ENCODE results near the gene SLIT3. TPM values are rescaled to one million over a fixed set of nuclear protein-coding genes. Genes with fewer than 3 reads are reported as not detected.

SLIT3 gene
- total RNA-seq, 1 donor from 2014 or later: 31.8 TPM

- Mint-ChIP-seq H3K27ac (ENCODE audit: unreplicated experiment) (peak overlapping the region; percentile 69), H3K36me3 (ENCODE audit: unreplicated experiment) (peaks cover 2% of the 10 kb centered on the region), H3K4me1 (ENCODE audit: unreplicated experiment) (peaks cover 53% of the 10 kb centered on the region), H3K9me3 (ENCODE audit: unreplicated experiment) (peaks cover 12% of the 10 kb centered on the region), H3K27me3 (ENCODE audit: unreplicated experiment) (no peaks in the 10 kb centered on the region), H3K4me3 (ENCODE audit: unreplicated experiment) (no peak overlapping the region)
- TF ChIP-seq, protein P1, sequence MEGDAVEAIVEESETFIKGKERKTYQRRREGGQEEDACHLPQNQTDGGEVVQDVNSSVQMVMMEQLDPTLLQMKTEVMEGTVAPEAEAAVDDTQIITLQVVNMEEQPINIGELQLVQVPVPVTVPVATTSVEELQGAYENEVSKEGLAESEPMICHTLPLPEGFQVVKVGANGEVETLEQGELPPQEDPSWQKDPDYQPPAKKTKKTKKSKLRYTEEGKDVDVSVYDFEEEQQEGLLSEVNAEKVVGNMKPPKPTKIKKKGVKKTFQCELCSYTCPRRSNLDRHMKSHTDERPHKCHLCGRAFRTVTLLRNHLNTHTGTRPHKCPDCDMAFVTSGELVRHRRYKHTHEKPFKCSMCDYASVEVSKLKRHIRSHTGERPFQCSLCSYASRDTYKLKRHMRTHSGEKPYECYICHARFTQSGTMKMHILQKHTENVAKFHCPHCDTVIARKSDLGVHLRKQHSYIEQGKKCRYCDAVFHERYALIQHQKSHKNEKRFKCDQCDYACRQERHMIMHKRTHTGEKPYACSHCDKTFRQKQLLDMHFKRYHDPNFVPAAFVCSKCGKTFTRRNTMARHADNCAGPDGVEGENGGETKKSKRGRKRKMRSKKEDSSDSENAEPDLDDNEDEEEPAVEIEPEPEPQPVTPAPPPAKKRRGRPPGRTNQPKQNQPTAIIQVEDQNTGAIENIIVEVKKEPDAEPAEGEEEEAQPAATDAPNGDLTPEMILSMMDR (IDR thresholded peaks at IDR 0.05): no peak
- DNase-seq (ENCODE audit: extremely low spot score, unreplicated experiment): no peak
These were observed 206.1 kb downstream of the SLIT3 start for GRCh38 chr5:169094586-169095409.

GRCh38 chr5:169091396-169091980 lies 209.5 kb downstream of the SLIT3 start:
- no peaks in the 10 kb centered on the region for H3K27me3 Mint-ChIP-seq (ENCODE audit: unreplicated experiment)
- peaks cover 2% of the 10 kb centered on the region for H3K36me3 Mint-ChIP-seq (ENCODE audit: unreplicated experiment)
- peaks cover 12% of the 10 kb centered on the region for H3K9me3 Mint-ChIP-seq (ENCODE audit: unreplicated experiment)
- H3K27ac Mint-ChIP-seq (ENCODE audit: unreplicated experiment): no peak overlapping the region
- no peak for DNase-seq (ENCODE audit: extremely low spot score, unreplicated experiment)
- no peak overlapping the region for H3K4me3 Mint-ChIP-seq (ENCODE audit: unreplicated experiment)
- TF ChIP-seq, protein P1 (IDR thresholded peaks at IDR 0.05): no peak
- H3K4me1 Mint-ChIP-seq (ENCODE audit: unreplicated experiment): peaks cover 19% of the 10 kb centered on the region

- H3K9me3 Mint-ChIP-seq (ENCODE audit: unreplicated experiment): peaks cover 12% of the 10 kb centered on the region
- peaks cover 2% of the 10 kb centered on the region for H3K36me3 Mint-ChIP-seq (ENCODE audit: unreplicated experiment)
- H3K27ac Mint-ChIP-seq (ENCODE audit: unreplicated experiment): no peak overlapping the region
- TF ChIP-seq, protein P1 (IDR thresholded peaks at IDR 0.05): peak; percentile 13
- no peaks in the 10 kb centered on the region for H3K4me1 Mint-ChIP-seq (ENCODE audit: unreplicated experiment)
- no peak for DNase-seq (ENCODE audit: extremely low spot score, unreplicated experiment)
- no peak overlapping the region for H3K4me3 Mint-ChIP-seq (ENCODE audit: unreplicated experiment)
- no peaks in the 10 kb centered on the region for H3K27me3 Mint-ChIP-seq (ENCODE audit: unreplicated experiment)
These were observed 211.6 kb downstream of the SLIT3 start for GRCh38 chr5:169089343-169089742.

DNA sequence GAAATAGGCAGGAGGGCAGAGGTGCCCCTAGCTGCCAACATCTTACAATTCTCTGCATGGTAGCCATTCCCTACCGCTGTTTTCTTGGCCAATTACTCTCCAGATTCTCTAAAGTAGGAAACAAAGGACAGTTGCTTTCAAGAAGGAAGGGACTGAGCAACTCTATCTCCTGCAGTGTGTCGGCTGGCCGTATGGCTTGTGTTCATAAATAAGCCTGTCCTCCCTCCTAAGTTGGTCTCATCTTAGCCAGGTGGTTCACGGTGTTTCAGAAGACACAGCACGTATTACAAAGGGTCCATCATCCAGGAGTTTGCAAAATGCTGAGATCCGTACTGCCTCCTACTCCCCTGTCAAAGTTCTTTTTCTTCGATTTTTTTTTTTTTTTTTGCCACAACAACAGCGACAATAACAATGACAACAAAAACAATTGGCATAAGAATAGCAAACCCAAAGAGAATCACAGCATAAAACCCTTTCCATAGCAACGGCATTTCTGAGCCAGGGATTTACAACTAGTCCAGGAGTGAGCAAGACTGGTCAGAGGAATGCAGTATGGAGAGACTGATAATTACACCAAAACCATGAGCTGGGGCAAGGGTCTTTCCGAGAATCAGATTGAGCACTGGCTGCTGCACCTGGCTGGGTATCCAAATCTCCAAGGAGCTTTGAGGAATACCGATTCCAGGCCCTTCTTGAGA lies 212.8 kb downstream of the SLIT3 start:
- Mint-ChIP-seq H3K27me3 (ENCODE audit: unreplicated experiment) (no peaks in the 10 kb centered on the region), H3K4me1 (ENCODE audit: unreplicated experiment) (peaks cover 3% of the 10 kb centered on the region), H3K27ac (ENCODE audit: unreplicated experiment) (no peak overlapping the region), H3K9me3 (ENCODE audit: unreplicated experiment) (peaks cover 12% of the 10 kb centered on the region), H3K36me3 (ENCODE audit: unreplicated experiment) (peaks cover 2% of the 10 kb centered on the region), H3K4me3 (ENCODE audit: unreplicated experiment) (no peak overlapping the region)
- TF ChIP-seq, protein P1 (IDR thresholded peaks at IDR 0.05): no peak
- no peak for DNase-seq (ENCODE audit: extremely low spot score, unreplicated experiment)

DNA sequence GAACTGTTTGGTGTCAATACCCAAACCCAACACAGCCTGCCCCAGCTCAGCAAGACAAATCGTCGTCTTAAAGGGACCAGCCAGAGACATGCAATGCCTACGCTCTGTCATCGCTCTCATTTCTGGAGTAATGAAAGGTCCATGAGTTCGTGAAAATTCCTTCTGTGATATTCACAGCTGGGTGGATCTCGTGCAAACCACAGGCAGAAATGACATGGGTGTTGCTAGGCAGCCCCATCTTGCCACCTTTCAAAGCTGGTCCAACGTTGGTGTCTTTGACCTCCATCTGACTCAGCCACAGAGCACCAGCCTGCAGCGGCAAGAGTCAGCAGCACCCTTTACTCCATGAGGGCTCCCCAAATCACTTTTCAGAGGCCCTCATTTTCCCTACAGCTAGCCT lies 215.3 kb downstream of the SLIT3 start:
- H3K9me3 Mint-ChIP-seq (ENCODE audit: unreplicated experiment): peaks cover 9% of the 10 kb centered on the region
- DNase-seq (ENCODE audit: extremely low spot score, unreplicated experiment): no peak

More for the DNA sequence above, 215.3 kb downstream of the SLIT3 start:
- TF ChIP-seq, protein P1 (IDR thresholded peaks at IDR 0.05): no peak
- Mint-ChIP-seq H3K4me1 (ENCODE audit: unreplicated experiment) (peaks cover 20% of the 10 kb centered on the region), H3K27ac (ENCODE audit: unreplicated experiment) (no peak overlapping the region), H3K27me3 (ENCODE audit: unreplicated experiment) (no peaks in the 10 kb centered on the region), H3K36me3 (ENCODE audit: unreplicated experiment) (no peaks in the 10 kb centered on the region), H3K4me3 (ENCODE audit: unreplicated experiment) (no peak overlapping the region)
